Measurements from ENCODE around the gene BDNF. TPM values are rescaled to one million over a fixed set of nuclear protein-coding genes. Genes with fewer than 3 reads are reported as not detected.

BDNF gene
- total and polyA plus RNA-seq, 8 donors = 0.04 to 0.15 (median 0.09) TPM

DNA sequence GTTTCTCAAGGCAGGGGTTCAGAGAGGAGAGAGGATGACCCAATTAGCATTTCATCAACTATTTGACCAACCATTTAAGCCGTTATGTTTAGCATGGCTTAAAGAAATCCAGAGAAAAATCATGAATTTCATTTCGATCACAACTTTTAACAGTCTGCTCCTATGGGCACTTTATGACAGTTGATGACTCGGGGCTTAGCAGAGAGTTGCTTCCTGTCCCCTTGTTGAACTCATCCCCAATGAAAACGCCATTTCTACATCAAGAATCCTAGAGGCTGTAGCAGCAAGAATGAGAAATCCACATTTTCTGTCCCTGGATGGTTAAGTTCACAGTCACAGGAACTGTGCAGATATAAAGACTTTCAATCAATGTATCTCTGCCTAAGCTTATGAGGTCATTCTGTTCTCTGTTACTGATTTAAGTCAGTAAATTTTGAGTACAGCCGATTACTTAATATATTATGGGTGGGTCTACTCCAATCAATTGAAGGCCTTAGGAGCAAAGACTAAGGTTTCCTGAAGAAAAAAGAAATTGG lies 81.1 kb downstream of the BDNF start:
- Histone ChIP-seq H3K36me3 (no peaks in the 10 kb centered on the region), H3K4me1 (no peaks in the 10 kb centered on the region), H3K4me3 (no peak overlapping the region), H3K27me3 (no peaks in the 10 kb centered on the region), H3K27ac (no peak overlapping the region), H3K9me3 (no peaks in the 10 kb centered on the region)
- 70 to 79% methylated on average over 5 of the region's 5 CpGs for WGBS, 2 donors
- FAIRE-seq = no peak
- intact Hi-C loops (cut with DNase I) = no loop called here
- no peak for ATAC-seq
- DNase-seq = no peak
- TF ChIP-seq, protein P1, sequence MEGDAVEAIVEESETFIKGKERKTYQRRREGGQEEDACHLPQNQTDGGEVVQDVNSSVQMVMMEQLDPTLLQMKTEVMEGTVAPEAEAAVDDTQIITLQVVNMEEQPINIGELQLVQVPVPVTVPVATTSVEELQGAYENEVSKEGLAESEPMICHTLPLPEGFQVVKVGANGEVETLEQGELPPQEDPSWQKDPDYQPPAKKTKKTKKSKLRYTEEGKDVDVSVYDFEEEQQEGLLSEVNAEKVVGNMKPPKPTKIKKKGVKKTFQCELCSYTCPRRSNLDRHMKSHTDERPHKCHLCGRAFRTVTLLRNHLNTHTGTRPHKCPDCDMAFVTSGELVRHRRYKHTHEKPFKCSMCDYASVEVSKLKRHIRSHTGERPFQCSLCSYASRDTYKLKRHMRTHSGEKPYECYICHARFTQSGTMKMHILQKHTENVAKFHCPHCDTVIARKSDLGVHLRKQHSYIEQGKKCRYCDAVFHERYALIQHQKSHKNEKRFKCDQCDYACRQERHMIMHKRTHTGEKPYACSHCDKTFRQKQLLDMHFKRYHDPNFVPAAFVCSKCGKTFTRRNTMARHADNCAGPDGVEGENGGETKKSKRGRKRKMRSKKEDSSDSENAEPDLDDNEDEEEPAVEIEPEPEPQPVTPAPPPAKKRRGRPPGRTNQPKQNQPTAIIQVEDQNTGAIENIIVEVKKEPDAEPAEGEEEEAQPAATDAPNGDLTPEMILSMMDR (IDR thresholded peaks at IDR 0.05) = no peak

DNA sequence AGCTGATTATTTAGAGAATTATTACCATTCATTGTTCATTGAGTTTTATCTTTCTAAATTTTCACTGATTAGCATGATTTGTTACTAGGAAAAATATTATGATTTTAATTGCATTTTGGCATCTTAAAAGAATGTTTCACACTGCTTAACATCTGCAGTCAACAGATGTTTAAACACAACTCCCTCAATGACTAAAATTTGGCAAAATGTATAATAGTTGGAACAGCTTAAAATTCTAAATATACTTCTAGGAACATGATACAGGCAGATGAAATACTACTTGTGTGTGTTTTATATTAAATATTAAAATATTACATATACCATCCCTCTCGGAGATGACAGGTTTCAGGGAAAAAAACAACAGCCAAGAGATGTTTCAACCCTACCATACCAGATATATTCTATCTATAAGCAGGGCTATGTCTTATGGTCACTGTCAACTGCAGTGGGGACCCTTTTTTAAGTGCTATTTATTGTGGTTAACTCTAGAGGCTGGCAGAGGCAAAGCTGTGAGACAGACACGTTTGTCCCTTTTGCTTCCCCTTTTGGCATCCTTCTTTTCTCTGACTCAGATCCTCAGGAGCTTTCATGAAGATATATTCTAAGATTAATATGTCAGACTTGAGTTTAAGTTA lies 81.9 kb downstream of the BDNF start:
- TF ChIP-seq, protein P1 (IDR thresholded peaks at IDR 0.05) = no peak
- DNase-seq (no peak), ATAC-seq (no peak), FAIRE-seq (no peak)
- WGBS, 2 donors = 65 to 78% methylated on average over 2 of the region's 2 CpGs
- H3K9me3 ChIP-seq = no peaks in the 10 kb centered on the region
- no peak overlapping the region for H3K4me3 ChIP-seq
- H3K27me3 ChIP-seq = no peaks in the 10 kb centered on the region
- intact Hi-C loops (cut with DNase I) = no loop called here
- no peaks in the 10 kb centered on the region for H3K4me1 ChIP-seq
- H3K27ac ChIP-seq = no peak overlapping the region
- H3K36me3 ChIP-seq = no peaks in the 10 kb centered on the region

DNA sequence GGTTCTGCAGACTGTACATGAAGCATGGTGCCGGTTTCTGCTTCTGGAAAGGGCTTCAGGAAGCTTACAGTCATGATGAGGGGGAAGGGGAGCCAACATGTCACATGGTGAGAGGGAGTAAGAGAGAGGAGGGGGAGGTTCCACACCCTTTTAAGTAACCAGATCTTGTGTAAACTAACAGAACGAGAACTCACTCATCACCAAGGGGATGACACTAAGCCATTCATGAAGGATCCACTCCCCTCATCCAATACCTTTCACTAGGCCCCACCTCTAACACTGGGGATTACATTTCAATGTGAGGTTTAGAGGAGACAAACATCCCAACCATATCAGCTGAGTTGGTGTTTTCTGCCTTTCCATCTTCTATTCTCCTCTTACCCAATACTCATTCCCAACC lies 83.5 kb downstream of the BDNF start:
- WGBS, 2 donors = 37 to 66% methylated on average over 2 of the region's 2 CpGs
- TF ChIP-seq, protein P1 (IDR thresholded peaks at IDR 0.05) = no peak
- intact Hi-C loops (cut with DNase I) = no loop called here
- Histone ChIP-seq H3K9me3 (no peaks in the 10 kb centered on the region), H3K27ac (no peak overlapping the region), H3K36me3 (no peaks in the 10 kb centered on the region), H3K4me1 (no peaks in the 10 kb centered on the region), H3K27me3 (no peaks in the 10 kb centered on the region), H3K4me3 (no peak overlapping the region)
- no peak for ATAC-seq
- no peak for DNase-seq
- no peak for FAIRE-seq

DNA sequence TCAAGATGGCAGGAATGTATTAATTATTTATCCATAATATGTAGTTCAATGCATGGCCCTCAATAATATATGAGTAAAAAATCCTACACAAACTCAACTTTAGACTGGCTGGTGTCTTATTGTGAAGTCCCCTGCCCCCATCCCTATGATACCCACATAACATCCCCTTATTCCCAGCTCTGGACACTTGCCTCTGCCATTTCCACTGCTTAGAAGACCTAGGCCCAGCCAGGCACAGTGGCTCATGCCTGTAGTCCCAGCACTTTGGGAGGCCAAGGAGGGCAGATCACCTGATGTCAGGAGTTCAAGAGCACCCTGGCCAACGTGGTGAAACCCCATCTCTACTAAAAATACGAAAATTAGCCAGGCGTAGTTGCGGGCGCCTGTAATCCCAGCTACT lies 84.4 kb downstream of the BDNF start:
- 87 to 91% methylated on average over 5 of the region's 5 CpGs for WGBS, 2 donors
- DNase-seq (no peak), FAIRE-seq (no peak), ATAC-seq (no peak)
- no peaks in the 10 kb centered on the region for H3K4me1 ChIP-seq
- no peak overlapping the region for H3K4me3 ChIP-seq
- H3K27me3 ChIP-seq = no peaks in the 10 kb centered on the region
- TF ChIP-seq, protein P1 (IDR thresholded peaks at IDR 0.05) = no peak
- H3K9me3 ChIP-seq = no peaks in the 10 kb centered on the region
- H3K27ac ChIP-seq = no peak overlapping the region
- intact Hi-C loops (cut with DNase I) = no loop called here
- H3K36me3 ChIP-seq = no peaks in the 10 kb centered on the region

DNA sequence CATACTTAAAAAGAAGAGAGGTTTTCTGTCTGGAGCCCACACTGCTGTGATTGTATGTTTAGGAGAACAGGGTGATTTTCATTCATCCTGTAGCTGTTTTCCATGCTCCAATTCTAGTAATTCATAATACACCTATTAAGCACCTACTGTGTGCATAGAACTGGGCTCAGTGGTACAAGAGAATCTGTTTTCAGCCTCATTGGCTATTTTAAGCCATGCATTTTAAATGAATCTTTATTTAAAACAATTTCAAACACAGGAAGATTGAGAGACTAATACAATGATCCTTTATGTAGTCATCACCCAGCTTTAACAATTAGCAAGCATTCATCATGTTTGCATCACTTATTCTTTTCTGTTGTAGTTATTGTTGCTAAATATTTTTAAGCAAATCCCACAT lies 86.2 kb downstream of the BDNF start:
- no peaks in the 10 kb centered on the region for H3K36me3 ChIP-seq
- FAIRE-seq (no peak), DNase-seq (no peak), ATAC-seq (no peak)
- H3K9me3 ChIP-seq = no peaks in the 10 kb centered on the region
- H3K4me1 ChIP-seq = no peaks in the 10 kb centered on the region
- H3K4me3 ChIP-seq = no peak overlapping the region
- H3K27ac ChIP-seq = no peak overlapping the region
- intact Hi-C loops (cut with DNase I) = no loop called here
- TF ChIP-seq, protein P1 (IDR thresholded peaks at IDR 0.05) = no peak
- no peaks in the 10 kb centered on the region for H3K27me3 ChIP-seq

Measured in pancreas (tissue), 10 donors.